H1 (cell line): ENCODE results near the gene APOM. TPM values are rescaled to one million over a fixed set of nuclear protein-coding genes. Genes with fewer than 3 reads are reported as not detected.

ENCODE experiments used
- CTCF ChIA-PET: fragments of 300-600 bp; sonication (Branson Sonifier 250); formaldehyde crosslinking; loops from one replicate; lab custom pipeline; 2021; ENCODE audit not compliant: partially characterized antibody; lab: Charles Lee
- POLR2A ChIA-PET: fragments of 300-600 bp; sonication (Branson Sonifier 250); formaldehyde crosslinking; loops from one replicate; lab custom pipeline; 2021; ENCODE audit warnings: inconsistent platforms; ENCODE audit not compliant: partially characterized antibody; lab: Charles Lee
- DNase-seq, 2 experiments: peaks; one replicate each; pipeline versions ENCODE4 v3.0.0 to v3.0.0-alpha.2; 2010 to 2022; ENCODE audit warnings: low spot score in 2 of 2, low read depth in 1 of 2, mixed read lengths in 1 of 2
- FAIRE-seq: peaks from 2 replicates; lab custom pipeline; 2011; peaks lifted over from hg19 to GRCh38; lab: Jason Lieb, UNC
- H2AFZ ChIP-seq: 2 replicates; pipeline ENCODE4 v1.8.1; 2012; ENCODE audit warnings: low read length, inconsistent platforms
- H2AK5ac ChIP-seq: 2 replicates; pipeline ENCODE4 v1.6.1; 2013; ENCODE audit warnings: low read depth, low read length
- H2BK120ac ChIP-seq: replicated peaks from 2 replicates; pipeline ENCODE3; 2013; ENCODE audit warnings: low read depth, low read length, inconsistent platforms
- H2BK12ac ChIP-seq: 2 replicates; pipeline ENCODE4 v1.6.1; 2013; ENCODE audit warnings: low read depth, low read length
- H2BK15ac ChIP-seq: 2 replicates; pipeline ENCODE4 v1.6.1; 2013; ENCODE audit warnings: low read length
- H2BK20ac ChIP-seq: 2 replicates; pipeline ENCODE4 v1.6.1; 2013; ENCODE audit warnings: low read length
- H2BK5ac ChIP-seq: 2 replicates; pipeline ENCODE4 v1.6.1; 2013; ENCODE audit warnings: low read depth, low read length
- H3K14ac ChIP-seq: 2 replicates; pipeline ENCODE4 v1.6.1; 2013; ENCODE audit warnings: inconsistent platforms; ENCODE audit not compliant: insufficient read length
- H3K18ac ChIP-seq: 2 replicates; pipeline ENCODE4 v1.6.1; 2013; ENCODE audit warnings: low read length; ENCODE audit errors: extremely low read depth
- H3K23ac ChIP-seq: 2 replicates; pipeline ENCODE4 v1.6.1; 2013; ENCODE audit warnings: inconsistent platforms; ENCODE audit not compliant: insufficient read length
- H3K23me2 ChIP-seq: 2 replicates; pipeline ENCODE4 v1.6.1; 2013; ENCODE audit warnings: low read depth, low read length
- H3K27ac ChIP-seq: 2 replicates; pipeline ENCODE4 v1.6.1; 2011; ENCODE audit warnings: low read depth, low read length, inconsistent platforms
- H3K27me3 ChIP-seq, 4 experiments: replicated peaks in 1 of 4; 1 replicate in 1 of 4; 2 replicates in 3 of 4; pipeline versions ENCODE4 v1.6.1 to v1.8.1; 2011 to 2013; ENCODE audit warnings: low read length in 3 of 4, mild to moderate bottlenecking in 3 of 4, inconsistent platforms in 2 of 4, mixed read lengths in 2 of 4, moderate library complexity in 1 of 4; ENCODE audit not compliant: control insufficient read depth in 3 of 4, insufficient read depth in 3 of 4; ENCODE audit errors: extremely low read depth in 1 of 4
- H3K36me3 ChIP-seq, 4 experiments: 2 replicates each; pipeline versions ENCODE4 v1.6.1 to v1.8.1; 2011 to 2013; ENCODE audit warnings: mild to moderate bottlenecking in 4 of 4, low read length in 3 of 4, moderate library complexity in 2 of 4, control low read depth in 1 of 4, inconsistent platforms in 1 of 4; ENCODE audit not compliant: insufficient read depth in 4 of 4, control insufficient read depth in 2 of 4
- H3K4ac ChIP-seq: replicated peaks from 2 replicates; pipeline ENCODE3; 2013; ENCODE audit warnings: low read length, low read depth, mixed read lengths, inconsistent platforms; ENCODE audit not compliant: insufficient read length
- H3K4me1 ChIP-seq, 4 experiments: replicated peaks in 1 of 4; 1 replicate in 1 of 4; 2 replicates in 3 of 4; pipeline versions ENCODE4 v1.6.1 to v1.8.1; 2011 to 2013; ENCODE audit warnings: low read length in 3 of 4, inconsistent platforms in 2 of 4, mixed read lengths in 1 of 4; ENCODE audit not compliant: insufficient read depth in 4 of 4, control insufficient read depth in 3 of 4
- H3K4me2 ChIP-seq, 2 experiments: 2 replicates each; pipeline versions ENCODE4 v1.6.1 to v1.8.1; 2011 to 2013; ENCODE audit warnings: low read depth in 2 of 2, low read length in 2 of 2, control low read depth in 1 of 2, inconsistent platforms in 1 of 2, mild to moderate bottlenecking in 1 of 2; ENCODE audit not compliant: insufficient read depth in 1 of 2
- H3K4me3 ChIP-seq, 4 experiments: fragments of 200-600, 300-600 bp in 1 of 4; sonication (generic), shearing (Covaris generic), sonication (Bioruptor Twin) in 1 of 4; 2 replicates each; pipeline versions ENCODE4 v1.5.1 to v1.8.1; 2011 to 2016; ENCODE audit warnings: low read length in 4 of 4, low read depth in 3 of 4, control low read depth in 2 of 4, inconsistent platforms in 2 of 4, mild to moderate bottlenecking in 2 of 4, mixed read lengths in 1 of 4, moderate library complexity in 1 of 4; ENCODE audit not compliant: insufficient read depth in 2 of 4; ENCODE audit errors: extremely low read depth in 1 of 4
- H3K56ac ChIP-seq: replicated peaks from 2 replicates; pipeline ENCODE3; 2013; ENCODE audit warnings: low read depth, mild to moderate bottlenecking, mixed read lengths, low read length, inconsistent platforms; ENCODE audit not compliant: insufficient read length
- H3K79me1 ChIP-seq: 2 replicates; pipeline ENCODE4 v1.6.1; 2013; ENCODE audit warnings: low read depth, low read length, control low read depth
- H3K79me2 ChIP-seq, 2 experiments: 2 replicates each; pipeline versions ENCODE4 v1.6.1 to v1.8.1; 2012 to 2013; ENCODE audit warnings: low read length in 2 of 2, mild to moderate bottlenecking in 2 of 2, inconsistent platforms in 1 of 2; ENCODE audit not compliant: insufficient read depth in 2 of 2, control insufficient read depth in 1 of 2
- H3K9ac ChIP-seq, 4 experiments: replicated peaks in 1 of 4; 1 replicate in 1 of 4; 2 replicates in 3 of 4; pipeline versions ENCODE4 v1.6.1 to v1.8.1; 2011 to 2013; ENCODE audit warnings: low read depth in 3 of 4, low read length in 3 of 4, control low read depth in 2 of 4, mild to moderate bottlenecking in 2 of 4, moderate library complexity in 2 of 4, inconsistent platforms in 1 of 4; ENCODE audit errors: extremely low read depth in 1 of 4
- H3K9me3 ChIP-seq, 2 experiments: 2 replicates each; pipeline versions ENCODE4 v1.6.1 to v1.8.1; 2012 to 2013; ENCODE audit warnings: mild to moderate bottlenecking in 2 of 2, moderate library complexity in 2 of 2, control low read depth in 1 of 2, inconsistent platforms in 1 of 2, low read depth in 1 of 2, low read length in 1 of 2, mixed read lengths in 1 of 2; ENCODE audit not compliant: insufficient read depth in 2 of 2
- H4K20me1 ChIP-seq, 2 experiments: replicated peaks in 1 of 2; 2 replicates each; pipeline versions ENCODE3 to v1.8.1; 2011 to 2013; ENCODE audit warnings: inconsistent platforms in 2 of 2, low read length in 2 of 2, mild to moderate bottlenecking in 1 of 2; ENCODE audit not compliant: insufficient read depth in 2 of 2, control insufficient read depth in 1 of 2
- H4K5ac ChIP-seq: 2 replicates; pipeline ENCODE4 v1.6.1; 2013; ENCODE audit warnings: low read length, low read depth, mixed read lengths, inconsistent platforms; ENCODE audit not compliant: insufficient read length
- H4K8ac ChIP-seq: 2 replicates; pipeline ENCODE4 v1.8.0; 2013; ENCODE audit warnings: mild to moderate bottlenecking, moderate library complexity, low read length, inconsistent platforms; ENCODE audit not compliant: insufficient read depth; ENCODE audit errors: extremely low read depth
- H4K91ac ChIP-seq: replicated peaks from 2 replicates; pipeline ENCODE3; 2013; ENCODE audit warnings: low read length, mixed read lengths, inconsistent platforms; ENCODE audit not compliant: insufficient read length
- CBX5 ChIP-seq: fragments of 300-800, 300-1000 bp; sonication (generic); IDR thresholded peaks from 2 replicates; pipeline ENCODE4 v1.7.1; 2016; ENCODE audit warnings: antibody characterized with exemption, low read length, low read depth
- CEBPB ChIP-seq: IDR thresholded peaks from 2 replicates; pipeline ENCODE4 v1.6.1; 2012; ENCODE audit warnings: low read depth, low read length
- EGR1 ChIP-seq: IDR thresholded peaks from 2 replicates; pipeline ENCODE4 v1.6.1; 2011; ENCODE audit warnings: low read depth, low read length, borderline replicate concordance
- KDM5A ChIP-seq: fragments of 200-600 bp; IDR thresholded peaks from 2 replicates; pipeline ENCODE4 v1.7.1; 2012; ENCODE audit warnings: mild to moderate bottlenecking, low read length, inconsistent platforms, mixed read lengths
- TAF7 ChIP-seq: optimal IDR thresholded peaks from 2 replicates; pipeline ENCODE3; 2011; ENCODE audit warnings: low read depth, mild to moderate bottlenecking, inconsistent platforms, low read length, moderate library complexity, borderline replicate concordance
- WGBS, 2 experiments: shearing (Covaris generic) in 1 of 2; methylation state at CpG; one replicate each; pipeline versions ENCODE4 v1.1.6 to v1.1.7; 2013 to 2015; ENCODE audit warnings: low lambda C conversion rate in 2 of 2, mixed read lengths in 2 of 2, inconsistent platforms in 1 of 2, low coverage in 1 of 2, missing lambda C conversion rate in 1 of 2; ENCODE audit not compliant: insufficient replicate concordance in 2 of 2, insufficient coverage in 1 of 2, insufficient read length in 1 of 2; ENCODE audit errors: extremely low coverage in 1 of 2, missing lambda C conversion rate in 1 of 2; 5-methylcytosine and 5-hydroxymethylcytosine counted together
- polyA plus RNA-seq, 7 experiments: library from polyadenylated mRNA; depleted of rRNA in 3 of 7; stranded (reverse) in 5 of 7; unstranded in 2 of 7; fragments of >200 nt in 5 of 7; fragments of 200-250 nt in 2 of 7; gene quantifications; 1 replicate in 5 of 7; 2 replicates in 1 of 7; 4 replicates in 1 of 7; pipeline versions ENCODE4 v1.2.1 to v1.2.3, GENCODE V29; 2011 to 2013; ENCODE audit warnings: missing spikeins in 2 of 7, mixed read lengths in 2 of 7
- total RNA-seq: library from RNA; stranded (reverse); fragmentation: NEBNext Ultra II Directional; extraction: Animal tissue kit (Norgen Biotek cat#: 25700); gene quantifications from 2 replicates; pipeline ENCODE4 v1.2.1, GENCODE V29; 2021

Gene APOM
- total and polyA plus RNA-seq, 2 of the 8 experiments (the other 6 are each of a cell fraction or from before 2014, with no cell fraction given) = 3.4 to 12.0 TPM

- H2BK12ac ChIP-seq = no peak overlapping the region
- H2BK15ac ChIP-seq = no peak overlapping the region
- no peak overlapping the region for H3K27ac ChIP-seq
- H3K23me2 ChIP-seq = peaks cover under 1% of the 10 kb centered on the region; the same call in 1 of the 2 replicates
- no peak overlapping the region for H4K5ac ChIP-seq
- peak overlapping the region; percentile 14 for H4K8ac ChIP-seq
- H3K4me3 ChIP-seq = no peak overlapping the region
- POLR2A ChIA-PET = interaction anchor here (0.8 to 6.6 kb wide), 4 partner anchors 24 to 140 kb away, joined by 3 to 33 read pairs (median 4); partner anchors contain the start of genes BAG6 and HSPA1B
- H3K4me1 ChIP-seq = peaks cover 0 to 5% (median 4%) of the 10 kb centered on the region in 4 experiments; a peak in 5 of 7 replicates
- H2BK5ac ChIP-seq = no peak overlapping the region
- H3K9me3 ChIP-seq = no peaks in the 10 kb centered on the region
- H2AFZ ChIP-seq = no peak overlapping the region
- H3K27me3 ChIP-seq = no peaks in the 10 kb centered on the region; a peak in 1 of 7 replicates
- H3K79me2 ChIP-seq = no peaks in the 10 kb centered on the region
- peak overlapping the region in 1 of 2 experiments; percentile 28; a peak in 1 of 4 replicates for H3K4me2 ChIP-seq
- no peak for DNase-seq
- no peak overlapping the region for H3K23ac ChIP-seq
- H3K79me1 ChIP-seq = no peaks in the 10 kb centered on the region
- H4K20me1 ChIP-seq = no peaks in the 10 kb centered on the region
- no peak overlapping the region for H3K4ac ChIP-seq
- H2BK120ac ChIP-seq = no peak overlapping the region
- no peak overlapping the region for H3K9ac ChIP-seq
- no peak overlapping the region for H3K18ac ChIP-seq
- H3K36me3 ChIP-seq = peaks cover 3 to 25% (median 17%) of the 10 kb centered on the region in 4 experiments; a peak in 5 of 8 replicates
- WGBS, 2 experiments = 91% methylated on average over 14 of the region's 14 CpGs; no CpG with 5 or more reads in 1 of the 2 experiments
- no peak overlapping the region for H3K56ac ChIP-seq
- FAIRE-seq = no peak
- no peak overlapping the region for H4K91ac ChIP-seq
- H2AK5ac ChIP-seq = no peak overlapping the region
- CTCF ChIA-PET = interaction anchor here (0.8 to 5.8 kb wide), 12 partner anchors 11 to 181 kb away, joined by 3 to 26 read pairs (median 4); partner anchors contain the start of genes CSNK2B, DDAH2, GPANK1 and LSM2
- no peak overlapping the region for H2BK20ac ChIP-seq
- H3K14ac ChIP-seq = no peak overlapping the region
- TF ChIP-seq EGR1 (no peak), CBX5 (no peak), CEBPB (no peak), KDM5A (no peak), TAF7 (no peak)
Observed at GRCh38 chr6:31687860-31688693, 32.4 kb downstream of the APOM start.
